ENCODE measurements around the gene EPB41L4A. TPM values are rescaled to one million over a fixed set of nuclear protein-coding genes. Genes with fewer than 3 reads are reported as not detected.

Gene EPB41L4A
- polyA plus RNA-seq, 3 donors: 2.9 to 9.0 (median 6.1) TPM

- 68 to 80% (median 70%) methylated on average over 5 of the region's 5 CpGs for WGBS, 3 donors
- H3K27ac ChIP-seq (ENCODE audit: low read depth, low read length): no peak overlapping the region
Observed at GRCh38 chr5:112283943-112284929, 134.8 kb downstream of the EPB41L4A start.

GRCh38 chr5:112283034-112283582 is 136.0 kb downstream of the EPB41L4A start:
- WGBS, 3 donors: 69 to 91% (median 79%) methylated on average over 3 of the region's 3 CpGs
- no peak overlapping the region for H3K27ac ChIP-seq (ENCODE audit: low read depth, low read length)

GRCh38 chr5:112279082-112279481 is 140.0 kb downstream of the EPB41L4A start:
- 79 to 92% (median 82%) methylated on average over 5 of the region's 5 CpGs for WGBS, 3 donors
- no peak overlapping the region for H3K27ac ChIP-seq (ENCODE audit: low read depth, low read length)

GRCh38 chr5:112276991-112277390 is 142.1 kb downstream of the EPB41L4A start:
- WGBS, 3 donors: 76 to 80% (median 79%) methylated on average over 4 of the region's 4 CpGs

GRCh38 chr5:112275671-112276070 is 143.4 kb downstream of the EPB41L4A start:
- no peak overlapping the region for H3K27ac ChIP-seq (ENCODE audit: low read depth, low read length)
- 83 to 88% (median 84%) methylated on average over 1 of the region's 1 CpG for WGBS, 3 donors

More at GRCh38 chr5:112276991-112277390, 142.1 kb downstream of the EPB41L4A start:
- H3K27ac ChIP-seq (ENCODE audit: low read depth, low read length): no peak overlapping the region

- H3K27ac ChIP-seq (ENCODE audit: low read depth, low read length): no peak overlapping the region
- WGBS, 3 donors: 78 to 82% (median 80%) methylated on average over 4 of the region's 4 CpGs
Observed at GRCh38 chr5:112270299-112271293, 148.5 kb downstream of the EPB41L4A start.

- no peak overlapping the region for H3K27ac ChIP-seq (ENCODE audit: low read depth, low read length)
- WGBS, 3 donors: 76 to 89% (median 86%) methylated on average over 4 of the region's 4 CpGs
Observed at GRCh38 chr5:112267231-112267630, 151.8 kb downstream of the EPB41L4A start.

GRCh38 chr5:112264666-112265065 is 154.4 kb downstream of the EPB41L4A start:
- 94 to 98% (median 97%) methylated on average over 3 of the region's 3 CpGs for WGBS, 3 donors
- H3K27ac ChIP-seq (ENCODE audit: low read depth, low read length): no peak overlapping the region

GRCh38 chr5:112264151-112264550 is 154.9 kb downstream of the EPB41L4A start:
- 84 to 94% (median 86%) methylated on average over 4 of the region's 4 CpGs for WGBS, 3 donors

GRCh38 chr5:112263469-112263868 is 155.6 kb downstream of the EPB41L4A start:
- WGBS, 3 donors: 75 to 78% (median 77%) methylated on average over 1 of the region's 1 CpG

More at GRCh38 chr5:112264151-112264550, 154.9 kb downstream of the EPB41L4A start:
- H3K27ac ChIP-seq (ENCODE audit: low read depth, low read length): no peak overlapping the region

GRCh38 chr5:112258571-112258970 is 160.5 kb downstream of the EPB41L4A start:
- no peak overlapping the region for H3K27ac ChIP-seq (ENCODE audit: low read depth, low read length)
- WGBS, 3 donors: 76 to 79% (median 78%) methylated on average over 2 of the region's 2 CpGs

More at GRCh38 chr5:112263469-112263868, 155.6 kb downstream of the EPB41L4A start:
- H3K27ac ChIP-seq (ENCODE audit: low read depth, low read length): no peak overlapping the region

GRCh38 chr5:112257976-112258375 is 161.1 kb downstream of the EPB41L4A start:
- no peak overlapping the region for H3K27ac ChIP-seq (ENCODE audit: low read depth, low read length)

- no peak overlapping the region for H3K27ac ChIP-seq (ENCODE audit: low read depth, low read length)
Observed at GRCh38 chr5:112257005-112257404, 162.1 kb downstream of the EPB41L4A start.

GRCh38 chr5:112254303-112254702 is 164.8 kb downstream of the EPB41L4A start:
- WGBS, 3 donors: 73 to 84% (median 79%) methylated on average over 5 of the region's 5 CpGs
- no peak overlapping the region for H3K27ac ChIP-seq (ENCODE audit: low read depth, low read length)

- WGBS, 3 donors: 45 to 57% (median 45%) methylated on average over 9 of the region's 9 CpGs
- H3K27ac ChIP-seq (ENCODE audit: low read depth, low read length): no peak overlapping the region
Observed at GRCh38 chr5:112253478-112254250, 165.4 kb downstream of the EPB41L4A start.

GRCh38 chr5:112250551-112250950 is 168.5 kb downstream of the EPB41L4A start:
- WGBS, 3 donors: 73 to 85% (median 83%) methylated on average over 2 of the region's 2 CpGs
- H3K27ac ChIP-seq (ENCODE audit: low read depth, low read length): no peak overlapping the region

GRCh38 chr5:112248623-112249022 is 170.5 kb downstream of the EPB41L4A start:
- 64 to 73% (median 65%) methylated on average over 2 of the region's 2 CpGs for WGBS, 3 donors
- H3K27ac ChIP-seq (ENCODE audit: low read depth, low read length): no peak overlapping the region

- H3K27ac ChIP-seq (ENCODE audit: low read depth, low read length): no peak overlapping the region
Observed at GRCh38 chr5:112247960-112248359, 171.1 kb downstream of the EPB41L4A start.

Data from adipose tissue (tissue), 3 donors.